NT2/D1 (cell line): ENCODE measurements around the gene AKAP13.

ENCODE experiments used
- DNase-seq: peaks from one replicate; pipeline ENCODE4 v3.0.0-alpha.2; 2011; ENCODE audit warnings: low read depth, low spot score
- H3K27me3 ChIP-seq: 2 replicates; pipeline ENCODE4 v1.6.0; 2011; ENCODE audit warnings: mild to moderate bottlenecking; ENCODE audit not compliant: insufficient read length, insufficient read depth
- H3K36me3 ChIP-seq: 2 replicates; pipeline ENCODE4 v1.6.1; 2011; ENCODE audit warnings: mild to moderate bottlenecking, low read length, mixed read lengths; ENCODE audit not compliant: insufficient read depth, insufficient read length
- H3K4me1 ChIP-seq: 2 replicates; pipeline ENCODE4 v1.5.1; 2011; ENCODE audit not compliant: insufficient read depth, insufficient read length
- H3K4me3 ChIP-seq: 2 replicates; pipeline ENCODE4 v1.5.1; 2011; ENCODE audit warnings: low read depth; ENCODE audit not compliant: insufficient read length
- H3K9ac ChIP-seq: 2 replicates; pipeline ENCODE4 v1.6.0; 2011; ENCODE audit warnings: low read depth; ENCODE audit not compliant: insufficient read length
- H3K9me3 ChIP-seq: 2 replicates; pipeline ENCODE4 v1.5.1; 2011; ENCODE audit warnings: mild to moderate bottlenecking, low read length; ENCODE audit not compliant: insufficient read depth
- SUZ12 ChIP-seq: IDR thresholded peaks from 2 replicates; pipeline ENCODE4 v1.6.1; 2011; ENCODE audit not compliant: insufficient read length, insufficient read depth; ENCODE audit errors: extremely low read depth
- YY1 ChIP-seq: IDR thresholded peaks from 2 replicates; pipeline ENCODE4 v1.6.1; 2011; ENCODE audit not compliant: insufficient read length, insufficient read depth
- ZNF274 ChIP-seq: IDR thresholded peaks from 2 replicates; pipeline ENCODE4 v1.6.1; 2011; ENCODE audit warnings: mild to moderate bottlenecking, low read depth, low read length

AKAP13 gene

GRCh38 chr15:85456798-85457197, 76.4 kb downstream of the AKAP13 start:
- no peak for TF ChIP-seq YY1
- TF ChIP-seq SUZ12, result no peak
- TF ChIP-seq ZNF274, result no peak
- no peak for DNase-seq
- Histone ChIP-seq H3K27me3 (no peaks in the 10 kb centered on the region), H3K36me3 (no peaks in the 10 kb centered on the region), H3K9ac (no peak overlapping the region), H3K4me3 (no peak overlapping the region), H3K9me3 (0 out of 2 replicates have a peak, but pooled peaks cover under 1% of the 10 kb centered on the region), H3K4me1 (no peaks in the 10 kb centered on the region)

GRCh38 chr15:85457392-85457968, 77.1 kb downstream of the AKAP13 start:
- H3K9ac ChIP-seq, result no peak overlapping the region
- no peaks in the 10 kb centered on the region for H3K9me3 ChIP-seq
- TF ChIP-seq YY1, result no peak
- TF ChIP-seq ZNF274, result no peak
- no peak for TF ChIP-seq SUZ12
- no peak for DNase-seq
- H3K36me3 ChIP-seq, result peaks cover 3% of the 10 kb centered on the region
- H3K4me3 ChIP-seq, result no peak overlapping the region
- H3K27me3 ChIP-seq, result no peaks in the 10 kb centered on the region
- no peaks in the 10 kb centered on the region for H3K4me1 ChIP-seq

GRCh38 chr15:85458764-85459163, 78.4 kb downstream of the AKAP13 start:
- Histone ChIP-seq H3K4me1 (no peaks in the 10 kb centered on the region), H3K4me3 (no peak overlapping the region), H3K27me3 (no peaks in the 10 kb centered on the region), H3K36me3 (peaks cover 3% of the 10 kb centered on the region), H3K9me3 (no peaks in the 10 kb centered on the region), H3K9ac (no peak overlapping the region)
- TF ChIP-seq YY1 (no peak), ZNF274 (no peak), SUZ12 (no peak)
- no peak for DNase-seq

- DNase-seq, result no peak
- H3K4me3 ChIP-seq, result no peak overlapping the region
- H3K27me3 ChIP-seq, result no peaks in the 10 kb centered on the region
- no peaks in the 10 kb centered on the region for H3K4me1 ChIP-seq
- H3K9ac ChIP-seq, result no peak overlapping the region
- H3K36me3 ChIP-seq, result peaks cover 3% of the 10 kb centered on the region
- no peak for TF ChIP-seq YY1
- no peak for TF ChIP-seq SUZ12
- TF ChIP-seq ZNF274, result no peak
- no peaks in the 10 kb centered on the region; the same call in 1 of the 2 replicates for H3K9me3 ChIP-seq
These were observed 81.6 kb downstream of the AKAP13 start for GRCh38 chr15:85462029-85462428.

GRCh38 chr15:85463276-85463892, 83.0 kb downstream of the AKAP13 start:
- Histone ChIP-seq H3K36me3 (peaks cover 3% of the 10 kb centered on the region), H3K27me3 (no peaks in the 10 kb centered on the region), H3K4me3 (no peak overlapping the region), H3K9me3 (no peaks in the 10 kb centered on the region; the same call in 1 of the 2 replicates), H3K9ac (peak overlapping the region; percentile 27), H3K4me1 (no peaks in the 10 kb centered on the region)
- no peak for TF ChIP-seq SUZ12
- TF ChIP-seq ZNF274, result no peak
- TF ChIP-seq YY1, result no peak
- no peak for DNase-seq

GRCh38 chr15:85463976-85464375, 83.6 kb downstream of the AKAP13 start:
- H3K36me3 ChIP-seq, result peaks cover 3% of the 10 kb centered on the region
- no peak for DNase-seq
- no peak overlapping the region for H3K4me3 ChIP-seq
- H3K27me3 ChIP-seq, result no peaks in the 10 kb centered on the region
- H3K4me1 ChIP-seq, result no peaks in the 10 kb centered on the region
- H3K9me3 ChIP-seq, result no peaks in the 10 kb centered on the region; the same call in 1 of the 2 replicates
- no peak overlapping the region for H3K9ac ChIP-seq
- TF ChIP-seq ZNF274, result no peak
- no peak for TF ChIP-seq YY1
- TF ChIP-seq SUZ12, result no peak

GRCh38 chr15:85464471-85464870, 84.1 kb downstream of the AKAP13 start:
- Histone ChIP-seq H3K27me3 (no peaks in the 10 kb centered on the region), H3K9me3 (no peaks in the 10 kb centered on the region; the same call in 1 of the 2 replicates), H3K4me3 (no peak overlapping the region), H3K4me1 (no peaks in the 10 kb centered on the region), H3K9ac (no peak overlapping the region), H3K36me3 (peaks cover 3% of the 10 kb centered on the region)
- no peak for TF ChIP-seq ZNF274
- TF ChIP-seq YY1, result no peak
- TF ChIP-seq SUZ12, result no peak
- DNase-seq, result no peak
